Stimulated activated CD4-positive, alpha-beta T cell treated with anti-CD3 and anti-CD28 coated beads, TNF-alpha, amount 100 ng/mL, for 24 hours (primary cell): ENCODE measurements around the gene IL5RA.

Experiments used
- DNase-seq, 3 experiments: peaks; one replicate each; pipeline ENCODE4 v3.0.0-alpha.2; 2020; ENCODE audit warnings: low read depth in 3 of 3

The IL5RA gene

GRCh38 chr3:3066378-3066777 is 43.8 kb downstream of the IL5RA start:
- DNase-seq = no peak

- DNase-seq = no peak
Observed at GRCh38 chr3:3065876-3066275, 44.3 kb downstream of the IL5RA start.

GRCh38 chr3:3064297-3064696 is 45.9 kb downstream of the IL5RA start:
- no peak for DNase-seq

GRCh38 chr3:3059645-3060044 is 50.5 kb downstream of the IL5RA start:
- DNase-seq = no peak

GRCh38 chr3:3053974-3054373 is 56.2 kb downstream of the IL5RA start:
- DNase-seq = no peak

- DNase-seq = no peak
Observed at GRCh38 chr3:3038201-3038991, 71.8 kb downstream of the IL5RA start.

- DNase-seq = no peak
Observed at GRCh38 chr3:3037156-3037555, 73.0 kb downstream of the IL5RA start.

- DNase-seq = no peak
Observed at GRCh38 chr3:3031326-3031725, 78.8 kb downstream of the IL5RA start.

GRCh38 chr3:3027976-3028567 is 82.1 kb downstream of the IL5RA start:
- DNase-seq = no peak

- DNase-seq = no peak
Observed at GRCh38 chr3:3023111-3023745, 86.9 kb downstream of the IL5RA start.

- DNase-seq = no peak
Observed at GRCh38 chr3:3020209-3020608, 90.0 kb downstream of the IL5RA start.
